Spleen (tissue), 7 donors: Measurements from ENCODE around the gene NRXN3.

Experiments
- CTCF ChIP-seq, 11 experiments: fragments of 200-600 bp in 7 of 11; fragments of 450-650 bp in 4 of 11; sonication (generic) in 4 of 11; IDR thresholded peaks in 8 of 11; conservative IDR thresholded peaks in 3 of 11; 1 replicate in 7 of 11; 2 replicates in 4 of 11; pipeline versions ENCODE4 v1.4.0 to v1.8.0; 2016 to 2021; ENCODE audit warnings: antibody characterized with exemption in 11 of 11, inconsistent platforms in 4 of 11, mild to moderate bottlenecking in 1 of 11
- POLR2A ChIP-seq, 3 donors: fragments of 450-650 bp; IDR thresholded peaks; one replicate each; pipeline ENCODE4 v1.5.1; 2017; ENCODE audit warnings: antibody characterized with exemption in 3 of 3, mild to moderate bottlenecking in 1 of 3
- POLR2AphosphoS5 ChIP-seq, 3 donors: sonication (generic); formaldehyde crosslinking; IDR thresholded peaks; one replicate each; pipeline ENCODE4 v1.5.1; 2017; ENCODE audit warnings: antibody characterized with exemption in 3 of 3
- donor health status: DM: no; HTN: no; CAD: no; lungs with moderate emphysema.
- donor health status: DM: no; HTN: no; CAD: no.
- donor health status: DM: no; HTN: no; CAD: no.

GRCh38 chr14:79734151-79734550 lies 1564.0 kb downstream of the NRXN3 start:
- TF ChIP-seq POLR2A (IDR thresholded peaks at IDR 0.05) (no peak), POLR2AphosphoS5 (IDR thresholded peaks at IDR 0.05) (no peak), CTCF (IDR thresholded peaks at IDR 0.05 in 8 of 11, conservative IDR thresholded peaks at IDR 0.05 in 3 of 11) (no peak)
